ENCODE results near the gene CYP2C19.

Gene CYP2C19

DNA sequence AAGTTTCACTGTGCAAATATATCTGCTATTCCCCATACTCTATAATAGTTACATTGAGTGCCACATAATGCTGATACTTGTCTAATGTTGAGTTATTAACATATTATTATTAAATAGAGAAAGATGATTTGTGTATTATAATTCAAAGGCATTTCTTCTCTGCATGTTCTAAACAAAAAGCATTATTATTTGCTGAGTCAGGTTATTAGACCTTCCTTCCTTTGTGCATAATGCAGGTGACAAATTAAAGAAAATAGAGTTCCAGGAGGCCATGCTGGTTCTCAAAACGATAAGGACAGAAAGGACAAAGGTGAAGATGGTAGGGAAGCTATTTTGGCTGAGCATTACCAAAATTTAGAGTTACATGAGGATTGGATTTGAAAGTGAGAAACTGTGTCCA is 90.6 kb downstream of the CYP2C19 start:
- H2BK120ac ChIP-seq (ENCODE audit: low read depth, low read length): no peak overlapping the region
- H3K4me1 ChIP-seq (ENCODE audit: control insufficient read depth, insufficient read depth, low read depth, low read length): no peaks in the 10 kb centered on the region
- no peak overlapping the region for H3K4me3 ChIP-seq (ENCODE audit: insufficient read depth in 1 of 2, low read depth in 1 of 2, low read length in 2 of 2)
- H3K9ac ChIP-seq (ENCODE audit: low read length): no peak overlapping the region
- no peak overlapping the region for H2AFZ ChIP-seq (ENCODE audit: low read depth, low read length)
- no peak overlapping the region for H3K4ac ChIP-seq (ENCODE audit: low read depth in 1 of 2, low read length in 2 of 2)
- no peak overlapping the region for H4K91ac ChIP-seq (ENCODE audit: low read length)
- H3K18ac ChIP-seq (ENCODE audit: low read depth in 1 of 2, low read length in 2 of 2): no peak overlapping the region
- H3K23ac ChIP-seq (ENCODE audit: low read length in 2 of 2): no peak overlapping the region
- H3K9me3 ChIP-seq (ENCODE audit: control insufficient read depth, low read length): peaks cover 14% of the 10 kb centered on the region
- H2AK5ac ChIP-seq (ENCODE audit: low read length, severe bottlenecking): no peak overlapping the region
- H3K4me2 ChIP-seq (ENCODE audit: low read length, poor library complexity, severe bottlenecking): no peak overlapping the region
- no peak overlapping the region for H2BK5ac ChIP-seq (ENCODE audit: low read depth, low read length, poor library complexity, severe bottlenecking)
- 42% methylated on average over 1 of the region's 1 CpG for WGBS
- H2BK12ac ChIP-seq (ENCODE audit: low read length in 2 of 2): no peak overlapping the region
- no peak for DNase-seq
- no peak overlapping the region for H2BK15ac ChIP-seq (ENCODE audit: low read depth, poor library complexity, severe bottlenecking)
- no peak overlapping the region for H4K8ac ChIP-seq (ENCODE audit: low read length)
- no peaks in the 10 kb centered on the region for H3K27me3 ChIP-seq (ENCODE audit: control insufficient read depth in 1 of 2, insufficient read depth in 1 of 2, low read length in 2 of 2)
- no peak overlapping the region for H3K14ac ChIP-seq (ENCODE audit: low read length in 2 of 2)
- no peaks in the 10 kb centered on the region for H3K36me3 ChIP-seq (ENCODE audit: control insufficient read depth in 1 of 2, insufficient read depth in 2 of 2, low read depth in 1 of 2, low read length in 2 of 2)
- H3K79me1 ChIP-seq (replicated peaks; ENCODE audit: low read length, poor library complexity, severe bottlenecking): no peaks in the 10 kb centered on the region
- H3K27ac ChIP-seq (ENCODE audit: low read length, poor library complexity, severe bottlenecking): no peak overlapping the region

DNA sequence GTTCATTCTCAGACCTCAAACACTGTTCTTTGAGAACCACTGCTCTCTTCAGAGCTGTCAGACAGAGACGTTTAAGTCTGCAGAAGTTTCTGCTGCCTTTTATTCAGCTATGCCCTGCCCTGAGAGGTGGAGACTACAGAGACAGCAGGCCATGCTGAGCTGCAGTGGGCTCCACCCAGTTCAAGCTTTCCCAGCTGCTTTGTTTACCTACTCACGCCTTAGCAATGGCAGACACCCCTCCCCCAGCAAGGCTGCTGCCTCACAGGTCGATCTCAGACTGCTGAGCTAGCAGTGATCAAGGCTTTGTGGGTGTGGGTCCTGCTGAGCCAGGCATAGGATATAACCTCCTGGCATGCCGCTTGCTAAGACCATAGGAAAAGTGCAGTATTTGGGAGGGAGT is 95.5 kb downstream of the CYP2C19 start:
- H3K18ac ChIP-seq (ENCODE audit: low read depth in 1 of 2, low read length in 2 of 2): no peak overlapping the region
- no peak overlapping the region for H3K23ac ChIP-seq (ENCODE audit: low read length in 2 of 2)
- H3K36me3 ChIP-seq (ENCODE audit: control insufficient read depth in 1 of 2, insufficient read depth in 2 of 2, low read depth in 1 of 2, low read length in 2 of 2): no peaks in the 10 kb centered on the region
- no peaks in the 10 kb centered on the region for H3K79me1 ChIP-seq (replicated peaks; ENCODE audit: low read length, poor library complexity, severe bottlenecking)
- no peak overlapping the region for H2BK15ac ChIP-seq (ENCODE audit: low read depth, poor library complexity, severe bottlenecking)
- H3K14ac ChIP-seq (ENCODE audit: low read length in 2 of 2): no peak overlapping the region
- H2BK12ac ChIP-seq (ENCODE audit: low read length in 2 of 2): no peak overlapping the region
- H2AK5ac ChIP-seq (ENCODE audit: low read length, severe bottlenecking): no peak overlapping the region
- H3K9ac ChIP-seq (ENCODE audit: low read length): no peak overlapping the region
- no peak overlapping the region for H4K91ac ChIP-seq (ENCODE audit: low read length)
- peaks cover 7% of the 10 kb centered on the region for H3K9me3 ChIP-seq (ENCODE audit: control insufficient read depth, low read length)
- H4K8ac ChIP-seq (ENCODE audit: low read length): no peak overlapping the region
- no peak overlapping the region for H2BK5ac ChIP-seq (ENCODE audit: low read depth, low read length, poor library complexity, severe bottlenecking)
- no peaks in the 10 kb centered on the region for H3K27me3 ChIP-seq (ENCODE audit: control insufficient read depth in 1 of 2, insufficient read depth in 1 of 2, low read length in 2 of 2)
- no peak overlapping the region for H2AFZ ChIP-seq (ENCODE audit: low read depth, low read length)
- WGBS: 55% methylated on average over 4 of the region's 4 CpGs
- no peak overlapping the region for H3K27ac ChIP-seq (ENCODE audit: low read length, poor library complexity, severe bottlenecking)
- H3K4me3 ChIP-seq (ENCODE audit: insufficient read depth in 1 of 2, low read depth in 1 of 2, low read length in 2 of 2): peak overlapping the region in 1 of 2 experiments; percentile 37
- no peak overlapping the region for H3K4ac ChIP-seq (ENCODE audit: low read depth in 1 of 2, low read length in 2 of 2)
- no peak overlapping the region for H3K4me2 ChIP-seq (ENCODE audit: low read length, poor library complexity, severe bottlenecking)
- DNase-seq: no peak
- H3K4me1 ChIP-seq (ENCODE audit: control insufficient read depth, insufficient read depth, low read depth, low read length): no peaks in the 10 kb centered on the region
- H2BK120ac ChIP-seq (ENCODE audit: low read depth, low read length): no peak overlapping the region

DNA sequence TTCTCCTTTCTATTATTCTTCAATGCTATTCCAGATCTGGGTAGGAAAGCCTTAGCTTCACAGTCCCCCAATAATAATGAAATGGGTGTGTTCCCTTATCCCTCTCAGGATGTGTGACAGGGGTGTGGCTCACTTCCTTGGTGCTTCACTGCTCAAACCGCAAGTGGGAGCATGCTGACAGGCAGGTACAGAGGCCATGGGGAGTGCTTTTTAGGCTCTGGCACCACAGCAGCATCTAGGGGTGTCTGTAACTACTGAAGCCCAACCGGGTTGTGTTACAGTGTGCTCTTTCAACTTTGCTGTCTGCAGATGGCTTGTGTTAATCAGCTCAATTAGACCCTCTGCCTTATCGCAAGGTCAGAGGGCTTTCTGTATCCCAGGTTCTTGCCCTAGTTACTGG is 96.6 kb downstream of the CYP2C19 start:
- Histone ChIP-seq H2BK5ac (ENCODE audit: low read depth, low read length, poor library complexity, severe bottlenecking) (no peak overlapping the region), H3K27ac (ENCODE audit: low read length, poor library complexity, severe bottlenecking) (no peak overlapping the region), H3K23ac (ENCODE audit: low read length in 2 of 2) (no peak overlapping the region), H3K9ac (ENCODE audit: low read length) (no peak overlapping the region), H2AFZ (ENCODE audit: low read depth, low read length) (no peak overlapping the region), H3K18ac (ENCODE audit: low read depth in 1 of 2, low read length in 2 of 2) (no peak overlapping the region), H3K36me3 (ENCODE audit: control insufficient read depth in 1 of 2, insufficient read depth in 2 of 2, low read depth in 1 of 2, low read length in 2 of 2) (no peaks in the 10 kb centered on the region), H2BK12ac (ENCODE audit: low read length in 2 of 2) (no peak overlapping the region), H3K79me1 (replicated peaks; ENCODE audit: low read length, poor library complexity, severe bottlenecking) (no peaks in the 10 kb centered on the region), H4K8ac (ENCODE audit: low read length) (no peak overlapping the region), H2BK15ac (ENCODE audit: low read depth, poor library complexity, severe bottlenecking) (no peak overlapping the region), H3K4ac (ENCODE audit: low read depth in 1 of 2, low read length in 2 of 2) (no peak overlapping the region), H3K27me3 (ENCODE audit: control insufficient read depth in 1 of 2, insufficient read depth in 1 of 2, low read length in 2 of 2) (no peaks in the 10 kb centered on the region), H3K4me1 (ENCODE audit: control insufficient read depth, insufficient read depth, low read depth, low read length) (no peaks in the 10 kb centered on the region), H3K14ac (ENCODE audit: low read length in 2 of 2) (no peak overlapping the region), H4K91ac (ENCODE audit: low read length) (no peak overlapping the region), H2BK120ac (ENCODE audit: low read depth, low read length) (no peak overlapping the region), H3K4me2 (ENCODE audit: low read length, poor library complexity, severe bottlenecking) (no peak overlapping the region), H3K4me3 (ENCODE audit: insufficient read depth in 1 of 2, low read depth in 1 of 2, low read length in 2 of 2) (no peak overlapping the region), H2AK5ac (ENCODE audit: low read length, severe bottlenecking) (no peak overlapping the region), H3K9me3 (ENCODE audit: control insufficient read depth, low read length) (peaks cover 12% of the 10 kb centered on the region)
- DNase-seq: no peak
- 63% methylated on average over 3 of the region's 3 CpGs for WGBS

DNA sequence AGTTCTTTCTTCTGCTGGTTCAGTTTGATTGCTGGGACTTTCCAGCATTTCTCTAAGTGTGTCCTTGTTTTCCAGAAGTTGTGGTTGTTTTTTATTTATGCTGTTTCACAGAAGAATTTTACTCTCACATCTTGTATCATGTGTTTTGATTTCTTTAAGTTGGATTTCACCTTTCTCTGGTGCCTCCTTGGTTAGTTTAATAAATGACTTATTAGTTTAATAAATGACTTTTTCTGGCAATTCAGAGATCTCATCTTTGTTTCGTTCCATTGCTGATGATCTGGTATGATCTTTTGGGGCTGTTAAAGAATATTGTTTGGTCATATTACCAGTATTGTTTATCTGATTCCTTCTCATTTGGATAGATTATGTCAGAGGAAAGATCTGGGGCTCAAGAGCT is 116.2 kb downstream of the CYP2C19 start:
- H3K79me1 ChIP-seq (replicated peaks; ENCODE audit: low read length, poor library complexity, severe bottlenecking): no peaks in the 10 kb centered on the region
- H3K4me1 ChIP-seq (ENCODE audit: control insufficient read depth, insufficient read depth, low read depth, low read length): peaks cover 1% of the 10 kb centered on the region
- 89% methylated on average over 1 of the region's 1 CpG for WGBS
- no peak for DNase-seq
- no peaks in the 10 kb centered on the region for H3K27me3 ChIP-seq (ENCODE audit: control insufficient read depth in 1 of 2, insufficient read depth in 1 of 2, low read length in 2 of 2)
- H3K4me2 ChIP-seq (ENCODE audit: low read length, poor library complexity, severe bottlenecking): no peak overlapping the region
- no peak overlapping the region for H2AFZ ChIP-seq (ENCODE audit: low read depth, low read length)
- H2BK120ac ChIP-seq (ENCODE audit: low read depth, low read length): no peak overlapping the region
- no peak overlapping the region for H3K18ac ChIP-seq (ENCODE audit: low read depth in 1 of 2, low read length in 2 of 2)
- no peak overlapping the region for H3K23ac ChIP-seq (ENCODE audit: low read length in 2 of 2)
- H3K9ac ChIP-seq (ENCODE audit: low read length): no peak overlapping the region
- no peak overlapping the region for H2BK5ac ChIP-seq (ENCODE audit: low read depth, low read length, poor library complexity, severe bottlenecking)
- H3K4ac ChIP-seq (ENCODE audit: low read depth in 1 of 2, low read length in 2 of 2): no peak overlapping the region
- no peak overlapping the region for H2BK12ac ChIP-seq (ENCODE audit: low read length in 2 of 2)
- no peak overlapping the region for H3K4me3 ChIP-seq (ENCODE audit: insufficient read depth in 1 of 2, low read depth in 1 of 2, low read length in 2 of 2)
- H2BK15ac ChIP-seq (ENCODE audit: low read depth, poor library complexity, severe bottlenecking): no peak overlapping the region
- H2AK5ac ChIP-seq (ENCODE audit: low read length, severe bottlenecking): no peak overlapping the region
- H4K91ac ChIP-seq (ENCODE audit: low read length): no peak overlapping the region
- no peak overlapping the region for H3K14ac ChIP-seq (ENCODE audit: low read length in 2 of 2)
- no peaks in the 10 kb centered on the region for H3K36me3 ChIP-seq (ENCODE audit: control insufficient read depth in 1 of 2, insufficient read depth in 2 of 2, low read depth in 1 of 2, low read length in 2 of 2)
- no peak overlapping the region for H4K8ac ChIP-seq (ENCODE audit: low read length)
- no peak overlapping the region for H3K27ac ChIP-seq (ENCODE audit: low read length, poor library complexity, severe bottlenecking)
- peaks cover 15% of the 10 kb centered on the region for H3K9me3 ChIP-seq (ENCODE audit: control insufficient read depth, low read length)
